Endothelial cell of umbilical vein (primary cell): Measurements from ENCODE around the gene DUSP8. TPM values are rescaled to one million over a fixed set of nuclear protein-coding genes. Genes with fewer than 3 reads are reported as not detected.
A peak's percentile ranks its signal among the peaks of the same experiment; 100 is the strongest.

Experiments
- BruUV-seq: library from RNA; stranded (reverse); fragments of 400-500 nt; replicated peaks from 2 replicates; lab custom pipeline; 2021; lab: Mats Ljungman, UMichigan
- CTCF ChIA-PET: fragments of 300-600, 350-600 bp; sonication (Branson Sonifier 250); formaldehyde crosslinking; loops from one replicate; lab custom pipeline; 2021; ENCODE audit warnings: antibody characterized with exemption, inconsistent platforms; lab: Charles Lee
- POLR2A ChIA-PET: fragments of 300-600, 350-600 bp; sonication (Branson Sonifier 250); formaldehyde crosslinking; loops from one replicate; lab custom pipeline; 2021; ENCODE audit warnings: antibody characterized with exemption, inconsistent platforms; lab: Charles Lee
- DNase-seq: peaks from one replicate; pipeline ENCODE4 v3.0.0-alpha.2; 2011; ENCODE audit warnings: low read depth, low spot score
- FAIRE-seq: peaks from 2 replicates; lab custom pipeline; 2011; peaks lifted over from hg19 to GRCh38; lab: Jason Lieb, UNC
- H2AFZ ChIP-seq: 2 replicates; pipeline ENCODE4 v1.6.0; 2012; ENCODE audit warnings: low read depth, low read length, control low read depth, inconsistent platforms
- H3K27ac ChIP-seq: 2 replicates; pipeline ENCODE4 v1.5.1; 2011; ENCODE audit warnings: low read depth, mild to moderate bottlenecking, control low read depth, low read length, moderate library complexity; ENCODE audit not compliant: insufficient read depth
- H3K27me3 ChIP-seq, 2 experiments: 2 replicates each; pipeline versions ENCODE4 v1.6.0 to v1.6.1; 2011; ENCODE audit warnings: low read length in 2 of 2, mixed read lengths in 1 of 2; ENCODE audit not compliant: control insufficient read depth in 2 of 2, insufficient read depth in 2 of 2
- H3K36me3 ChIP-seq, 2 experiments: 2 replicates in 1 of 2; 3 replicates in 1 of 2; pipeline ENCODE4 v1.5.1; 2011; ENCODE audit warnings: low read length in 2 of 2, mild to moderate bottlenecking in 1 of 2, moderate library complexity in 1 of 2; ENCODE audit not compliant: control insufficient read depth in 2 of 2, insufficient read depth in 2 of 2; ENCODE audit errors: extremely low read depth in 1 of 2
- H3K4me1 ChIP-seq: 3 replicates; pipeline ENCODE4 v1.5.1; 2011; ENCODE audit warnings: mild to moderate bottlenecking, low read length; ENCODE audit not compliant: control insufficient read depth, insufficient read depth; ENCODE audit errors: extremely low read depth
- H3K4me2 ChIP-seq: 2 replicates; pipeline ENCODE4 v1.6.1; 2011; ENCODE audit warnings: low read length, control low read depth, mixed read lengths; ENCODE audit not compliant: insufficient read depth
- H3K4me3 ChIP-seq, 3 experiments: fragments of 200-600 bp in 1 of 3; sonication (generic), shearing (Covaris generic) in 1 of 3; replicated peaks in 1 of 3; 2 replicates each; pipeline ENCODE4 v1.5.1; 2011 to 2016; ENCODE audit warnings: control low read depth in 3 of 3, low read length in 3 of 3, mild to moderate bottlenecking in 2 of 3, inconsistent platforms in 1 of 3, low read depth in 1 of 3, moderate library complexity in 1 of 3; ENCODE audit not compliant: insufficient read depth in 1 of 3
- H3K79me2 ChIP-seq: 2 replicates; pipeline ENCODE4 v1.6.0; 2012; ENCODE audit warnings: low read length, inconsistent platforms; ENCODE audit not compliant: control insufficient read depth, insufficient read depth
- H3K9ac ChIP-seq: replicated peaks from 2 replicates; pipeline ENCODE3; 2011; ENCODE audit warnings: low read length, control low read depth; ENCODE audit not compliant: insufficient read depth; ENCODE audit errors: extremely low read depth
- H3K9me1 ChIP-seq: replicated peaks from 3 replicates; pipeline ENCODE4 v1.6.0; 2011; ENCODE audit warnings: mild to moderate bottlenecking, low read length; ENCODE audit not compliant: control insufficient read depth, insufficient read depth; ENCODE audit errors: extremely low read depth
- H3K9me3 ChIP-seq: replicated peaks from 2 replicates; pipeline ENCODE4 v1.5.1; 2012; ENCODE audit warnings: low read length, inconsistent platforms; ENCODE audit not compliant: control insufficient read depth, insufficient read depth
- H4K20me1 ChIP-seq: replicated peaks from 2 replicates; pipeline ENCODE3; 2011; ENCODE audit warnings: mild to moderate bottlenecking, low read length; ENCODE audit not compliant: control insufficient read depth, insufficient read depth; ENCODE audit errors: extremely low read depth
- EZH2 ChIP-seq: IDR thresholded peaks from 2 replicates; pipeline ENCODE4 v1.6.1; 2012; ENCODE audit warnings: borderline replicate concordance, low read depth, mild to moderate bottlenecking, moderate library complexity, low read length, inconsistent platforms; ENCODE audit not compliant: severe bottlenecking
- GATA2 ChIP-seq: IDR thresholded peaks from 2 replicates; pipeline ENCODE4 v1.7.0; 2011; ENCODE audit warnings: low read depth, mild to moderate bottlenecking, moderate library complexity, mixed read lengths, low read length; ENCODE audit not compliant: insufficient read length, insufficient read depth
- JUN ChIP-seq: IDR thresholded peaks from 2 replicates; pipeline ENCODE4 v1.6.1; 2011; ENCODE audit warnings: borderline replicate concordance, low read depth; ENCODE audit not compliant: insufficient read length, insufficient read depth
- MAX ChIP-seq: IDR thresholded peaks from 2 replicates; pipeline ENCODE4 v1.6.1; 2011; ENCODE audit not compliant: insufficient read depth, insufficient read length
- MYC ChIP-seq: IDR thresholded peaks from one replicate; pipeline ENCODE4 v1.6.1; 2011; ENCODE audit warnings: mild to moderate bottlenecking, low read depth, low read length
- POLR2A ChIP-seq: IDR thresholded peaks from 2 replicates; pipeline ENCODE4 v1.6.1; 2012; ENCODE audit warnings: low read depth, mild to moderate bottlenecking, control low read depth, low read length
- POLR2AphosphoS5 ChIP-seq: IDR thresholded peaks from 2 replicates; pipeline ENCODE4 v1.6.1; 2012; ENCODE audit warnings: low read depth, mild to moderate bottlenecking, control low read depth, low read length, moderate library complexity; ENCODE audit not compliant: insufficient read depth
- dilution Hi-C: fragments of 300-500 bp; cut with MboI; formaldehyde crosslinking; loops from one replicate; pipeline ENCODE4 v1.15.0; 2019; ENCODE audit warnings: low sequenced_read_pairs; ENCODE audit not compliant: extremely low pct_ligation_motif_present
- intact Hi-C: fragments of 100-400 bp; cut with micrococcal nuclease; formaldehyde crosslinking; loops from one replicate; pipeline ENCODE4 v1.10.0; 2022
- polyA plus RNA-seq, 4 experiments: library from polyadenylated mRNA; depleted of rRNA in 3 of 4; stranded (reverse) in 3 of 4; unstranded in 1 of 4; fragments of >200 nt; gene quantifications; 2 replicates each; pipeline versions ENCODE4 v1.2.1 to v1.2.3, GENCODE V29; 2011 to 2012; ENCODE audit warnings: missing spikeins in 1 of 4
- total RNA-seq: library from RNA; stranded (reverse); gene quantifications from 2 replicates; pipeline ENCODE4 v1.2.3, GENCODE V29; 2021

Gene DUSP8
- total and polyA plus RNA-seq, 2 donors (not counting 3 experiments of a cell fraction or from before 2014, with no cell fraction given): 4.6 to 5.9 TPM

- H3K79me2 ChIP-seq: no peaks in the 10 kb centered on the region
- H3K9me1 ChIP-seq: no peaks in the 10 kb centered on the region
- no peak overlapping the region for H3K27ac ChIP-seq
- intact Hi-C loops: loop anchor here (5.0 to 10.0 kb wide), 3 partner anchors 36 to 311 kb away; partner anchors contain the start of gene TOLLIP
- H3K4me1 ChIP-seq: peaks cover 5% of the 10 kb centered on the region
- peak overlapping the region in 1 of 3 experiments; percentile 42 for H3K4me3 ChIP-seq
- H4K20me1 ChIP-seq: no peaks in the 10 kb centered on the region
- H3K9ac ChIP-seq: no peak overlapping the region
- no peak for TF ChIP-seq JUN
- no peak for TF ChIP-seq POLR2AphosphoS5
- no peak for TF ChIP-seq POLR2A
- no peak for TF ChIP-seq MYC
- peak; percentile 86 for TF ChIP-seq EZH2
- no peak for TF ChIP-seq GATA2
- TF ChIP-seq MAX: no peak
- no TSS peak for BruUV-seq
- peaks cover 10 to 16% of the 10 kb centered on the region in 2 experiments for H3K27me3 ChIP-seq
- no peaks in the 10 kb centered on the region for H3K9me3 ChIP-seq
- dilution Hi-C loops: no loop called here
- no peak for FAIRE-seq
- no peak for DNase-seq
- no peak overlapping the region for H3K4me2 ChIP-seq
- POLR2A ChIA-PET: no interaction called here
- no peak overlapping the region for H2AFZ ChIP-seq
- H3K36me3 ChIP-seq: no peaks in the 10 kb centered on the region
- CTCF ChIA-PET: interaction anchor here (1.0 to 7.6 kb wide), 8 partner anchors 9 to 371 kb away, joined by 3 to 313 read pairs (median 14); no protein-coding TSS in a partner anchor
These were observed 1.2 kb upstream of the DUSP8 start for GRCh38 chr11:1573077-1573902.
